Fibroblast of lung (primary cell): ENCODE results near the gene RTP2. TPM values are rescaled to one million over a fixed set of nuclear protein-coding genes. Genes with fewer than 3 reads are reported as not detected.

Experiments
- DNase-seq, 2 donors: peaks; one replicate each; pipeline versions ENCODE4 v3.0.0 to v3.0.0-alpha.2; 2010; ENCODE audit warnings: low read depth in 2 of 2
- H2AFZ ChIP-seq: 2 replicates; pipeline ENCODE4 v1.5.1; 2012; ENCODE audit warnings: low read length, control low read depth, inconsistent platforms
- H3K27ac ChIP-seq: 2 replicates; pipeline ENCODE4 v1.5.1; 2011; ENCODE audit warnings: low read length, control low read depth; ENCODE audit not compliant: insufficient read depth
- H3K27me3 ChIP-seq: 2 replicates; pipeline ENCODE4 v1.5.1; 2011; ENCODE audit warnings: mild to moderate bottlenecking, low read length; ENCODE audit not compliant: control insufficient read depth, insufficient read depth
- H3K36me3 ChIP-seq: 2 replicates; pipeline ENCODE4 v1.5.1; 2011; ENCODE audit warnings: low read length; ENCODE audit not compliant: control insufficient read depth, insufficient read depth
- H3K4me1 ChIP-seq: 2 replicates; pipeline ENCODE4 v1.5.1; 2011; ENCODE audit warnings: low read length; ENCODE audit not compliant: control insufficient read depth, insufficient read depth; ENCODE audit errors: extremely low read depth
- H3K4me2 ChIP-seq: 2 replicates; pipeline ENCODE4 v1.5.1; 2011; ENCODE audit warnings: low read length, control low read depth; ENCODE audit not compliant: insufficient read depth; ENCODE audit errors: extremely low read depth
- H3K4me3 ChIP-seq, 4 experiments: fragments of 200-600 bp in 1 of 4; sonication (generic) in 1 of 4; replicated peaks in 1 of 4; 2 replicates each; pipeline ENCODE4 v1.5.1; 2011 to 2016; ENCODE audit warnings: low read length in 4 of 4, low read depth in 3 of 4, mild to moderate bottlenecking in 3 of 4, control low read depth in 2 of 4, inconsistent platforms in 1 of 4, mixed read lengths in 1 of 4; ENCODE audit not compliant: insufficient read depth in 1 of 4; ENCODE audit errors: control extremely low read depth in 1 of 4
- H3K79me2 ChIP-seq: 2 replicates; pipeline ENCODE4 v1.5.1; 2012; ENCODE audit warnings: mild to moderate bottlenecking, low read length, inconsistent platforms; ENCODE audit not compliant: control insufficient read depth, insufficient read depth
- H3K9ac ChIP-seq: 2 replicates; pipeline ENCODE4 v1.5.1; 2011; ENCODE audit warnings: mild to moderate bottlenecking, low read length, control low read depth; ENCODE audit not compliant: insufficient read depth
- H3K9me3 ChIP-seq: 2 replicates; pipeline ENCODE4 v1.5.1; 2012; ENCODE audit warnings: low read depth, low read length; ENCODE audit not compliant: control insufficient read depth, insufficient read depth
- H4K20me1 ChIP-seq: 2 replicates; pipeline ENCODE4 v1.5.1; 2011; ENCODE audit warnings: low read length; ENCODE audit not compliant: control insufficient read depth, insufficient read depth; ENCODE audit errors: extremely low read depth
- CTCF ChIP-seq, 2 donors: IDR thresholded peaks in 1 of 2; conservative IDR thresholded peaks in 1 of 2; 1 replicate in 1 of 2; 2 replicates in 1 of 2; pipeline ENCODE4 v1.5.1; 2011 to 2012; ENCODE audit warnings: low read length in 2 of 2, control low read depth in 1 of 2, inconsistent platforms in 1 of 2, low read depth in 1 of 2, mild to moderate bottlenecking in 1 of 2
- EZH2 ChIP-seq: IDR thresholded peaks from 2 replicates; pipeline ENCODE4 v1.5.1; 2012; ENCODE audit warnings: low read length, control low read depth, mild to moderate bottlenecking; ENCODE audit errors: missing control alignments
- polyA plus RNA-seq, 2 donors: library from polyadenylated mRNA; depleted of rRNA in 1 of 2; stranded (reverse) in 1 of 2; unstranded in 1 of 2; fragments of >200 nt; gene quantifications; 2 replicates each; pipeline ENCODE4 v1.2.1, GENCODE V29; 2011 to 2012; ENCODE audit warnings: missing spikeins in 1 of 2
- total RNA-seq: library from RNA; depleted of rRNA; stranded (reverse); fragments of >200 nt; gene quantifications from 2 replicates; pipeline ENCODE4 v1.2.1, GENCODE V29; 2014

RTP2 gene
- total and polyA plus RNA-seq, 2 donors (not counting 1 experiment from before 2014, with no cell fraction given): not detected

- no peaks in the 10 kb centered on the region for H4K20me1 ChIP-seq
- no peak for TF ChIP-seq EZH2
- peak; percentile 99 for TF ChIP-seq CTCF (conservative IDR thresholded peaks at IDR 0.05 in 1 of 2, IDR thresholded peaks at IDR 0.05 in 1 of 2; ENCODE audit: low read depth in 1 of 2, low read length in 2 of 2)
- H3K27me3 ChIP-seq: no peaks in the 10 kb centered on the region
- no peak overlapping the region for H2AFZ ChIP-seq
- no peak overlapping the region for H3K9ac ChIP-seq
- H3K9me3 ChIP-seq: no peaks in the 10 kb centered on the region
- no peaks in the 10 kb centered on the region for H3K36me3 ChIP-seq
- DNase-seq: peak; percentile 62 to 84
- H3K4me2 ChIP-seq: no peak overlapping the region
- peaks cover 18% of the 10 kb centered on the region for H3K79me2 ChIP-seq
- no peak overlapping the region for H3K4me3 ChIP-seq
- no peaks in the 10 kb centered on the region for H3K4me1 ChIP-seq
- H3K27ac ChIP-seq: no peak overlapping the region
These were observed 45.7 kb upstream of the RTP2 start for GRCh38 chr3:187748050-187748481.

DNA sequence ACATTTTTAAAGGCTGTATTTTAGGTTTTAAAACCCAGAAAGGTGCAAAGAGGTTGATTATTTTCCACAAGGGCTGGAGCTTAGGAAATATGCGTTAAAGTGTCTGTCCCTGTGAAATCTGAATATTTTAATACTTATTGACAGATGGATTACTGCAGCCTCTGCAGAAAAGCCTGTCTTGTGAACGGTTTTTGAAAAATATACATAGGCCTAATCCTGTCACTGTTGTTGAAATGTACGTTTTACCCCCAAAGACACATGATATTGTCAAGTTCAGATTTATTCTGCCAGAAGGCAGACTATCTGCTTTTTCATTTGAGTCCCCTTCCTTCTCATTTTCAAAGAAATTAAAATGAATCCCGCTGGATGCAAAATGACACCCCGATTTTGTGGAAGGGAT lies 45.1 kb upstream of the RTP2 start:
- DNase-seq: no peak
- Histone ChIP-seq H2AFZ (no peak overlapping the region), H3K4me3 (no peak overlapping the region), H3K79me2 (peaks cover 24% of the 10 kb centered on the region), H3K9ac (no peak overlapping the region), H3K4me1 (no peaks in the 10 kb centered on the region), H4K20me1 (no peaks in the 10 kb centered on the region), H3K4me2 (no peak overlapping the region), H3K27ac (no peak overlapping the region), H3K9me3 (no peaks in the 10 kb centered on the region), H3K27me3 (no peaks in the 10 kb centered on the region), H3K36me3 (no peaks in the 10 kb centered on the region)
- no peak for TF ChIP-seq CTCF (conservative IDR thresholded peaks at IDR 0.05 in 1 of 2, IDR thresholded peaks at IDR 0.05 in 1 of 2; ENCODE audit: low read depth in 1 of 2, low read length in 2 of 2)
- no peak for TF ChIP-seq EZH2

- H3K4me3 ChIP-seq: peak overlapping the region; percentile 47 to 96 (median 91)
- peaks cover under 1% of the 10 kb centered on the region for H3K4me1 ChIP-seq
- DNase-seq: peak; percentile 50 to 51
- H3K36me3 ChIP-seq: no peaks in the 10 kb centered on the region
- peaks cover 31% of the 10 kb centered on the region for H3K79me2 ChIP-seq
- H3K9me3 ChIP-seq: no peaks in the 10 kb centered on the region
- TF ChIP-seq CTCF (conservative IDR thresholded peaks at IDR 0.05 in 1 of 2, IDR thresholded peaks at IDR 0.05 in 1 of 2; ENCODE audit: low read depth in 1 of 2, low read length in 2 of 2) (no peak), EZH2 (no peak)
- H3K9ac ChIP-seq: peak overlapping the region; percentile 95
- H4K20me1 ChIP-seq: no peaks in the 10 kb centered on the region
- H3K27ac ChIP-seq: peak overlapping the region; percentile 93
- H3K27me3 ChIP-seq: no peaks in the 10 kb centered on the region
- peak overlapping the region; percentile 55 for H3K4me2 ChIP-seq
- no peak overlapping the region for H2AFZ ChIP-seq
These were observed 44.3 kb upstream of the RTP2 start for GRCh38 chr3:187746442-187747281.
